Kidney (tissue), 14 donors: ENCODE results near the gene USP47. TPM values are rescaled to one million over a fixed set of nuclear protein-coding genes. Genes with fewer than 3 reads are reported as not detected.
A peak's percentile ranks its signal among the peaks of the same experiment; 100 is the strongest.

ENCODE experiments used
- DNase-seq, 5 donors: peaks; one replicate each; pipeline ENCODE4 v3.0.0-alpha.2; 2013 to 2020
- FAIRE-seq: peaks from 2 replicates; lab custom pipeline; 2012; peaks lifted over from hg19 to GRCh38; lab: Jason Lieb, UNC
- H3K27ac ChIP-seq, 2 donors: one replicate each; pipeline ENCODE4 v1.7.0; 2013; ENCODE audit warnings: low read depth in 2 of 2, low read length in 2 of 2, inconsistent platforms in 1 of 2
- H3K27me3 ChIP-seq: one replicate; pipeline ENCODE4 v1.7.1; 2013; ENCODE audit warnings: low read length, inconsistent platforms; ENCODE audit not compliant: control insufficient read depth, insufficient read depth
- H3K36me3 ChIP-seq, 3 donors: one replicate each; pipeline versions ENCODE4 v1.7.0 to v1.7.1; 2013; ENCODE audit warnings: low read length in 3 of 3, control low read depth in 1 of 3, inconsistent platforms in 1 of 3; ENCODE audit not compliant: insufficient read depth in 3 of 3, control insufficient read depth in 2 of 3
- H3K4me1 ChIP-seq, 3 donors: one replicate each; pipeline versions ENCODE4 v1.7.0 to v1.7.1; 2013; ENCODE audit warnings: low read length in 3 of 3, inconsistent platforms in 1 of 3, low read depth in 1 of 3; ENCODE audit not compliant: control insufficient read depth in 2 of 3, insufficient read depth in 2 of 3
- H3K4me3 ChIP-seq, 3 donors: one replicate each; pipeline versions ENCODE4 v1.7.0 to v1.8.1; 2013; ENCODE audit warnings: low read length in 3 of 3, control low read depth in 1 of 3, inconsistent platforms in 1 of 3
- H3K9ac ChIP-seq, 3 donors: one replicate each; pipeline versions ENCODE4 v1.7.0 to v1.7.1; 2013; ENCODE audit warnings: low read length in 3 of 3, control low read depth in 1 of 3, inconsistent platforms in 1 of 3
- H3K9me3 ChIP-seq, 3 donors: one replicate each; pipeline versions ENCODE4 v1.7.0 to v1.7.1; 2013; ENCODE audit warnings: low read length in 3 of 3, control low read depth in 1 of 3, inconsistent platforms in 1 of 3; ENCODE audit not compliant: control insufficient read depth in 2 of 3, insufficient read depth in 1 of 3
- CTCF ChIP-seq: IDR thresholded peaks from 3 replicates; pipeline ENCODE4 v1.5.1; 2012; ENCODE audit warnings: mild to moderate bottlenecking, moderate library complexity, borderline replicate concordance; ENCODE audit not compliant: insufficient read depth; ENCODE audit errors: extremely low read depth
- intact Hi-C: fragments of 100-400 bp; cut with DNase I; formaldehyde crosslinking; loops from one replicate; pipeline ENCODE4 v1.11.1; 2022
- polyA plus RNA-seq: library from polyadenylated mRNA; stranded (reverse); fragments of 350-450 nt; fragmentation: Illumina TruSeq; extraction: RNeasy Lipid Tissue Mini Kit (QIAGEN cat#74804); gene quantifications from one replicate; pipeline ENCODE4 v1.2.3, GENCODE V29; 2014; ENCODE audit warnings: low read depth, low replicate concordance; ENCODE audit not compliant: insufficient read depth
- total RNA-seq: library from RNA; stranded (reverse); fragmentation: NEBNext Ultra II Directional; extraction: Animal tissue kit (Norgen Biotek cat#: 25700); gene quantifications from one replicate; pipeline ENCODE4 v1.2.1, GENCODE V29; 2021
- donor health status: control.
- donor health status: control.
- donor health status: control.
- donor health status: control.
- donor health status: control.
- donor health status: DM: yes; HTN: yes; CAD: no.
- donor health status: Normal renal cell carcinoma (clear cell type).

USP47 gene
- total and polyA plus RNA-seq, 2 donors from 2014 or later, result 16.3 to 43.3 TPM

DNA sequence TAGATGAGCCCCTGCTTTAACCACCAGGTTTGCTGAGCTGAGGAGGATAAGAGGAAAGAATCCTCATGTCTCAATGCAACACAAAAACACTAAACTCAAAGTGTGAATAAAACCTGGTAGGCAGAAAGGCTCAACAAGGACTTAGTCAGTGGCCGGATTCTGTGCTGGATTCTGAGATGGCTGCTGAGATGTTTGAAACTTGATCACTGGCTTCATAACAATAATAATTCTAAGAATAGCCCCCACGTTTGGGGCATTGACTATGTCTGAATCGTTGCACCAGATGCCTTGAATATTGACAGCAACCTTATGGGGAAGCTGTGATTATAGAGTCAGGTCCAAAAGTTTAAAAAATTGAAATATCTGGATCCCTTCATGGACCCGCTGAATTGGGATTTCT, 162.0 kb downstream of the USP47 start:
- Histone ChIP-seq H3K27me3 (no peaks in the 10 kb centered on the region), H3K9ac (no peak overlapping the region), H3K27ac (no peak overlapping the region), H3K36me3 (peaks cover 0 to 4% (median 0%) of the 10 kb centered on the region in 3 donors), H3K4me3 (no peak overlapping the region), H3K4me1 (peaks cover 0 to 3% (median 2%) of the 10 kb centered on the region in 3 donors), H3K9me3 (no peaks in the 10 kb centered on the region)
- intact Hi-C loops, result no loop called here
- TF ChIP-seq CTCF, result no peak
- FAIRE-seq, result no peak
- DNase-seq, result no peak

DNA sequence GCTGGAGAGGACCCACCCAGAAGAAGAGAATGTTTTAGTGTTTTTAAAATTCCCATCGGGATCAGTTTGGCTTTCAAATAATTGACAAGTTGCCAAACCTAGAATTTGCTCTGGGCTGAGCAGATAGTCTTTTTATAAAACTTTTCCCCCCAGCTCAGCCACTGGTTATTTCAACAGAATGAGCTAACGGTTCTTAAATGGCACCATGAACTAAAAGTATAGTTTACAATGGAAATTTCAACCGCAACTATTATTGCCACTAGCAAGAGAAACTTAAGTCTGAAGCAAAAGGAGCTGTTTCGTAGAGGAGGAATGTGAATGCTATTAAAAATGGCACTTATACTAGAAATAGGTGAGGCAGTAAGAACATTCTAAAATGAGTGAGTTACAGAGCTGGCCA, 163.3 kb downstream of the USP47 start:
- intact Hi-C loops, result no loop called here
- Histone ChIP-seq H3K9ac (no peak overlapping the region), H3K36me3 (peaks cover 0 to 4% (median 0%) of the 10 kb centered on the region in 3 donors), H3K4me3 (no peak overlapping the region), H3K27me3 (no peaks in the 10 kb centered on the region), H3K27ac (no peak overlapping the region), H3K4me1 (peaks cover 0 to 5% (median 3%) of the 10 kb centered on the region in 3 donors), H3K9me3 (no peaks in the 10 kb centered on the region)
- FAIRE-seq (no peak), DNase-seq (no peak)
- TF ChIP-seq CTCF, result no peak

GRCh38 chr11:12005476-12005875, 163.7 kb downstream of the USP47 start:
- H3K9me3 ChIP-seq, result no peaks in the 10 kb centered on the region
- peaks cover 0 to 5% (median 3%) of the 10 kb centered on the region in 3 donors for H3K4me1 ChIP-seq
- TF ChIP-seq CTCF, result no peak
- H3K27me3 ChIP-seq, result no peaks in the 10 kb centered on the region
- peaks cover 0 to 4% (median 0%) of the 10 kb centered on the region in 3 donors for H3K36me3 ChIP-seq
- intact Hi-C loops, result no loop called here
- FAIRE-seq (no peak), DNase-seq (peak in 1 of 5 donors; percentile 50)
- H3K9ac ChIP-seq, result no peak overlapping the region
- H3K4me3 ChIP-seq, result no peak overlapping the region
- no peak overlapping the region for H3K27ac ChIP-seq

- no peak for TF ChIP-seq CTCF
- Histone ChIP-seq H3K4me3 (no peak overlapping the region), H3K9me3 (no peaks in the 10 kb centered on the region), H3K27ac (no peak overlapping the region), H3K36me3 (peaks cover 0 to 2% (median 0%) of the 10 kb centered on the region in 3 donors), H3K27me3 (no peaks in the 10 kb centered on the region), H3K9ac (no peak overlapping the region), H3K4me1 (peaks cover 0 to 5% (median 3%) of the 10 kb centered on the region in 3 donors)
- DNase-seq, result no peak
- intact Hi-C loops, result no loop called here
- no peak for FAIRE-seq
Observed at GRCh38 chr11:12006552-12007229, 164.9 kb downstream of the USP47 start.
